Femur (tissue), 1 donor: ENCODE data around the gene IFITM5.
A peak's percentile ranks its signal among the peaks of the same experiment; 100 is the strongest.

Experiments used
- DNase-seq: peaks from one replicate; pipeline ENCODE4 v3.0.0-alpha.2; 2017

IFITM5 gene

GRCh38 chr11:282171-282570, 17.2 kb downstream of the IFITM5 start:
- DNase-seq = no peak

- no peak for DNase-seq
Measured at GRCh38 chr11:281486-282161, 17.7 kb downstream of the IFITM5 start.

DNA sequence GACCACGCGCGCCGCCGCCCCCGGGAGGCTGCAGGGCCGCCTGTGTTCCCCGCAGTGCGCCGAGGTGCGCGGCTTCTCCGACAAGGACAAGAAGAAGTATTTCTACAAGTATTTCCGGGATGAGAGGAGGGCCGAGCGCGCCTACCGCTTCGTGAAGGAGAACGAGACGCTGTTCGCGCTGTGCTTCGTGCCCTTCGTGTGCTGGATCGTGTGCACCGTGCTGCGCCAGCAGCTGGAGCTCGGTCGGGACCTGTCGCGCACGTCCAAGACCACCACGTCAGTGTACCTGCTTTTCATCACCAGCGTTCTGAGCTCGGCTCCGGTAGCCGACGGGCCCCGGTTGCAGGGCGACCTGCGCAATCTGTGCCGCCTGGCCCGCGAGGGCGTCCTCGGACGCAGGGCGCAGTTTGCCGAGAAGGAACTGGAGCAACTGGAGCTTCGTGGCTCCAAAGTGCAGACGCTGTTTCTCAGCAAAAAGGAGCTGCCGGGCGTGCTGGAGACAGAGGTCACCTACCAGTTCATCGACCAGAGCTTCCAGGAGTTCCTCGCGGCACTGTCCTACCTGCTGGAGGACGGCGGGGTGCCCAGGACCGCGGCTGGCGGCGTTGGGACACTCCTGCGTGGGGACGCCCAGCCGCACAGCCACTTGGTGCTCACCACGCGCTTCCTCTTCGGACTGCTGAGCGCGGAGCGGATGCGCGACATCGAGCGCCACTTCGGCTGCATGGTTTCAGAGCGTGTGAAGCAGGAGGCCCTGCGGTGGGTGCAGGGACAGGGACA, 18.4 kb downstream of the IFITM5 start:
- peak; percentile 19 for DNase-seq

GRCh38 chr11:279966-280705, 19.2 kb downstream of the IFITM5 start:
- DNase-seq = peak; percentile 20

- DNase-seq = peak; percentile 23
Measured at GRCh38 chr11:279040-279965, 20.0 kb downstream of the IFITM5 start.

- DNase-seq = peak; percentile 19
Measured at GRCh38 chr11:278001-278951, 21.1 kb downstream of the IFITM5 start, which contains the start of gene NLRP6. Gene NLRP6 (plus strand): TSS chr11:278407. CDS start chr11:278570, 163 bp downstream.

DNA sequence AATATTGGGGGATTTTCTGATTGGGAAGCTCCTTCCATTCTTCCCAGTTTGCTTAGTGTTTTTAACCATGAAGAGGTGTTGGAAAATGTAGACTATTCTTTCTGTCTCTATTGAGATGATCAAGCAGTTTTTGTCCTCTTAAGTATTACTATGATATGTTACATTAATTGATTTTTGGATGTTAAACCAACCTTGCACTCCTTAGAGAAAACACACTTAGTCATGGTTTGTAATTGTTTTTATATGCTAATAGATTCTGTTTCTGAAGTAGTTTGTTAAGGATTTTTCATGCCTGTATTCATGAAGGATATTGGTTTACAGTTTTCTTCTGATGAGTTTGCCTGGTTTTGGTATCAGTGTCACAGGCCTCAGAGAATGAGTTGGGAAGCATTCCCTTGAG, 23.1 kb downstream of the IFITM5 start:
- DNase-seq = no peak

DNA sequence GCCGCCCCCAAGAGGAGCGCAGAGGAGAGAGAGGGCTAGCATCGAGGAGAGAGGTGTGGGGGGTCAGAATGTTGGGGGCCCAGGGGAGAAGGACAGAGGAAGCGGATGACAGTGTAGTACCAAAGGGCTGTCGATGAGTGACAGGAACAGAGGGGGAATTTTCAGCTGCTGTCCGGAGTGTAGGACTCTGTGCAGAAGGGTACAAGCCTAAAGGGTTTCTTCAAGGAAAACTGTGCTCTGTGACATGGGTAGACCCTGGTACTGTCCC, 26.5 kb downstream of the IFITM5 start:
- DNase-seq = no peak

GRCh38 chr11:272195-272930, 27.0 kb downstream of the IFITM5 start:
- no peak for DNase-seq

- no peak for DNase-seq
Measured at GRCh38 chr11:271319-271715, 28.0 kb downstream of the IFITM5 start.

GRCh38 chr11:270451-271318, 28.6 kb downstream of the IFITM5 start:
- no peak for DNase-seq

DNA sequence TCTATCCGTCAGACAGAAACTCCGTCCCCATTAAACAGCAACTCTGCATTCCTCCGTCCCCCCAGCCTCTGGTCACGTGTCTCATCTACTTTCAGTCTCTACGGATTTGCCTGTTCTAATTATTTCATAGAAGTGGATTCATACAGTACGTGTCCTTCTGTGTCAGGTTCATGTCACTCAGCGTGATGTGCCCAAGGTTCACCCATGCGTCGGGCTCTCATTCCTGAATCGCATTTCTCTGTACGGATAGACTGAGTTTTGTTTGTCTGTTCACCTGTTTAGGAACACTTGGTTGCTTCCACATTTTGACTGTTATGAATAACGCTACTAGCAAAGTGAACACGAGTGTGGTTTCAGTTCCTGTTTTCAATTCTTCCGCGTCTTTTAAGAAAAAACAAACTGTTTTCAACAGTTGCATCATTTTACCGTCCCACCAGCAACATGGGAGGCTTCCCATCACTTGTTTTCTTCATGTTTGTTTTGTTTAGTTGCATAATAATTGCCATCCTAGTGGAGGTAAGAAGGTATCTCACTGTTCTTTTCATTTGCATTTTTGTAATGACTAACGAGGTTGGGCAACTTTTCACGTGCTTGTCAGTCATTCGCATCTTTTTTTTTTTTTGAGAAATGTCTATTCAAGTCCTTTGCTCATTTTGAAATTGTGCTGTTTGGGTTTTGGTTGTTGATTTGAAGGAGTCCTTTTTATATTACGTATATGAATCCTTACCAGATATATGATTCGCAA, 30.0 kb downstream of the IFITM5 start:
- no peak for DNase-seq

- DNase-seq = peak; percentile 65
Measured at GRCh38 chr11:268716-269145, 30.6 kb downstream of the IFITM5 start.

DNA sequence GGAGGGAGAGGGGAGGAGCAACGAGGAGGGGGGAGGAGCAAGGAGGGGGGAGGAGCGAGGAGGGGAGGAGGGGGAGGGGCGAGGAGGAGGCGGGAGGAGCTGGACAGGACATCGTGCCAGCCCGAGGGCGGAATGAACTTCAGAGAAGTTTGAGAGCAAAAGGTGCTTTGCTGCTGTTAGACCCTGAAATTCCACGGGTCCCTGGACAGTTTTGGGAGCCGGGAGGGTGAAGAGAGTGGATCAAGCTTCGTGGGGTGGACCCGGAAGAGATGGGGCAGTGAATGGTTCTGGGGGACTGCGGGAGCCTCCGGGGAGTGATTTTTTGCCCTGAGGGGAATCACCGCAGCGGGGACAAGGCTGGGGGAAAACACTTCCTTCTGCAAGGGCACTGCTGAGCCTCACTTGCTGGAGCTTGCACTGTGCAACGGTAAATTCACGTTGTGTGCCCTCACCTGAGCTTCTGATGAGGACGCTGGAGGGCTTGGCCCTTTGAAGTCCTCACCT, 31.8 kb downstream of the IFITM5 start:
- DNase-seq = no peak

- DNase-seq = no peak
Measured at GRCh38 chr11:266676-267439, 32.5 kb downstream of the IFITM5 start.

DNA sequence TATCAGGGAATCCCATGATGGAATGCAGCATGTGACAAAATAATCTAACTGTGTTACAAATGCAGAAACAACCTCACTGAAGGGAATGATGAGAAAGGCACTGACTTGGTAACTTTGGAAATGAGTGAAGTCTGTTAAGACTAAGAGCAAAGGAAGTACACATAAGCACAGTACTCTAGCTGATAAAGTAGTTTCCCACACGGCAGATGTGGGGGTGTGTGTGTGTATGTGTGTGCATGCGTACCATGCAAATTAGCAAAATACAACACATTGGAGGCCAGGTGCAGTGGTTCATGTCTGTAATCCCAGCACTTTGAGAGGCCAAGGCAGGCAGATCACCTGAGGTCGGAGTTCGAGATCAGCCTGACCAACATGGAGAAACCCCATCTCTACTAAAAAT, 37.7 kb downstream of the IFITM5 start:
- DNase-seq = no peak

- no peak for DNase-seq
Measured at GRCh38 chr11:259413-259812, 39.9 kb downstream of the IFITM5 start.
